Lung (tissue), 12 donors: ENCODE results near the gene RPS27A. TPM values are rescaled to one million over a fixed set of nuclear protein-coding genes. Genes with fewer than 3 reads are reported as not detected.
A peak's percentile ranks its signal among the peaks of the same experiment; 100 is the strongest.
"Not testable (repeated sequence)": the region's sequence is repeated elsewhere in the genome, so short reads cannot be mapped to it uniquely, and the experiment has no call there.

Experiments
- ATAC-seq: fragments of 200-7000 bp; cut with Tn5 transposase; one replicate; pipeline ENCODE4 v1.9.1; 2020; ENCODE audit warnings: moderate number of reproducible peaks; ENCODE audit not compliant: insufficient read depth, low FRiP score
- DNase-seq, 3 donors: peaks; one replicate each; pipeline ENCODE4 v3.0.0-alpha.2; 2013 to 2017
- H3K27ac ChIP-seq, 2 donors: one replicate each; pipeline ENCODE4 v1.5.1; 2013; ENCODE audit warnings: mild to moderate bottlenecking in 2 of 2, moderate library complexity in 2 of 2, control low read depth in 1 of 2, inconsistent platforms in 1 of 2, low read depth in 1 of 2, low read length in 1 of 2
- H3K27me3 ChIP-seq, 3 donors: one replicate each; pipeline ENCODE4 v1.5.1; 2013; ENCODE audit warnings: low read length in 2 of 3; ENCODE audit not compliant: control insufficient read depth in 3 of 3, insufficient read depth in 3 of 3
- H3K36me3 ChIP-seq, 4 donors: one replicate each; pipeline ENCODE4 v1.5.1; 2013; ENCODE audit warnings: low read length in 4 of 4, mild to moderate bottlenecking in 1 of 4, moderate library complexity in 1 of 4; ENCODE audit not compliant: control insufficient read depth in 4 of 4, insufficient read depth in 4 of 4
- H3K4me1 ChIP-seq, 5 donors: one replicate each; pipeline ENCODE4 v1.5.1; 2013; ENCODE audit warnings: low read length in 5 of 5, mild to moderate bottlenecking in 2 of 5, moderate library complexity in 1 of 5; ENCODE audit not compliant: control insufficient read depth in 5 of 5, insufficient read depth in 5 of 5
- H3K4me3 ChIP-seq: one replicate; pipeline ENCODE4 v1.5.1; 2013; ENCODE audit warnings: mild to moderate bottlenecking, control low read depth, moderate library complexity
- H3K9ac ChIP-seq, 2 donors: one replicate each; pipeline ENCODE4 v1.5.1; 2013; ENCODE audit warnings: low read length in 2 of 2, control low read depth in 1 of 2; ENCODE audit not compliant: insufficient read depth in 1 of 2
- H3K9me3 ChIP-seq, 4 donors: one replicate each; pipeline ENCODE4 v1.5.1; 2013; ENCODE audit warnings: low read length in 3 of 4, mild to moderate bottlenecking in 1 of 4, moderate library complexity in 1 of 4; ENCODE audit not compliant: control insufficient read depth in 4 of 4, insufficient read depth in 3 of 4
- WGBS, 2 donors: extraction: QIAGEN DNeasy Blood & Tissue Kit; methylation state at CpG; one replicate each; pipeline ENCODE4 v1.1.7; 2013; 5-methylcytosine and 5-hydroxymethylcytosine counted together
- polyA plus RNA-seq, 2 donors: library from polyadenylated mRNA; stranded (reverse); fragments of 200-250 nt; gene quantifications; one replicate each; pipeline ENCODE4 v1.2.1, GENCODE V29; 2013
- total RNA-seq, 2 donors: library from RNA; depleted of rRNA in 1 of 2; stranded (reverse); fragments of >200 nt in 1 of 2; gene quantifications; one replicate each; pipeline ENCODE4 v1.2.1, GENCODE V29; 2014 to 2021
- TF ChIP-seq, protein P1 (sequence below): IDR thresholded peaks from 2 replicates; pipeline ENCODE4 v1.5.1; 2012; ENCODE audit warnings: mild to moderate bottlenecking; ENCODE audit errors: control extremely low read depth, extremely low read depth
- donor health status: control.
- donor health status: control.
- donor health status: Bipolar disorder and iron deficiency.
- donor health status: healthy.
- donor health status: DM: yes; HTN: yes; CAD: no.

RPS27A gene
- total and polyA plus RNA-seq, 4 donors, result 715 to 1,640 (median 1,397) TPM

DNA sequence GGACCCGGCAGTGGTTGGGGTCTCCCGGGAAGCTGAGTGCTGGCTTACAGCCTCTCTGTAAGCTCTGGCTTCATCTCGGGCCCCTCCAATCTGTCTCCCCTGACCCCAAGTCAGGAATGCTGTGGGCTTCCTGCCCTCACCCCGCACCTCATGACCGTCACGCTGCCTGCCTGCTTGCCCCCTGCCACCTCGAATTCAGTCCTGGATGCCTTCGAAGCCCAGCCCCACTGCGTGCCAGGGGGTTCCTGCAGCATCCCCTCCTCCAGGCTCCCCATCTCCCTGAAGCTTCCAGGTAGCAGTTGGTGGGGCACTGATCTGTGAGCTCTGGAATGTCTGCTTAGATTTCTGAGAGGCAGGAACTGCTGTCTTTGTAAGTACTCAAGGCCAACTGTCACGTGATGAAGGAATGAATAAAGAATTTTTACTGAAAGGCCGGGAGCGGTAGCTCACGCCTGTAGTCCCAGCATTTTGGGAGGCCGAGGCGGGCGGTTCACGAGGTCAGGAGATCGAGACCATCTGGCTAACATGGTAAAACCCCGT is 6.9 kb upstream of the RPS27A start:
- WGBS, 2 donors, result 83 to 86% methylated on average over 19 of the region's 19 CpGs
- no peak overlapping the region for H3K4me3 ChIP-seq
- H3K4me1 ChIP-seq, result peaks cover 0 to 6% (median 3%) of the 10 kb centered on the region in 5 donors
- H3K9ac ChIP-seq, result no peak overlapping the region
- no peaks in the 10 kb centered on the region for H3K27me3 ChIP-seq
- H3K27ac ChIP-seq, result no peak overlapping the region
- peaks cover 0 to 5% (median 0%) of the 10 kb centered on the region in 4 donors for H3K36me3 ChIP-seq
- TF ChIP-seq, protein P1, sequence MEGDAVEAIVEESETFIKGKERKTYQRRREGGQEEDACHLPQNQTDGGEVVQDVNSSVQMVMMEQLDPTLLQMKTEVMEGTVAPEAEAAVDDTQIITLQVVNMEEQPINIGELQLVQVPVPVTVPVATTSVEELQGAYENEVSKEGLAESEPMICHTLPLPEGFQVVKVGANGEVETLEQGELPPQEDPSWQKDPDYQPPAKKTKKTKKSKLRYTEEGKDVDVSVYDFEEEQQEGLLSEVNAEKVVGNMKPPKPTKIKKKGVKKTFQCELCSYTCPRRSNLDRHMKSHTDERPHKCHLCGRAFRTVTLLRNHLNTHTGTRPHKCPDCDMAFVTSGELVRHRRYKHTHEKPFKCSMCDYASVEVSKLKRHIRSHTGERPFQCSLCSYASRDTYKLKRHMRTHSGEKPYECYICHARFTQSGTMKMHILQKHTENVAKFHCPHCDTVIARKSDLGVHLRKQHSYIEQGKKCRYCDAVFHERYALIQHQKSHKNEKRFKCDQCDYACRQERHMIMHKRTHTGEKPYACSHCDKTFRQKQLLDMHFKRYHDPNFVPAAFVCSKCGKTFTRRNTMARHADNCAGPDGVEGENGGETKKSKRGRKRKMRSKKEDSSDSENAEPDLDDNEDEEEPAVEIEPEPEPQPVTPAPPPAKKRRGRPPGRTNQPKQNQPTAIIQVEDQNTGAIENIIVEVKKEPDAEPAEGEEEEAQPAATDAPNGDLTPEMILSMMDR, result no peak
- H3K9me3 ChIP-seq, result no peaks in the 10 kb centered on the region
- ATAC-seq, result no peak
- DNase-seq, result no peak

DNA sequence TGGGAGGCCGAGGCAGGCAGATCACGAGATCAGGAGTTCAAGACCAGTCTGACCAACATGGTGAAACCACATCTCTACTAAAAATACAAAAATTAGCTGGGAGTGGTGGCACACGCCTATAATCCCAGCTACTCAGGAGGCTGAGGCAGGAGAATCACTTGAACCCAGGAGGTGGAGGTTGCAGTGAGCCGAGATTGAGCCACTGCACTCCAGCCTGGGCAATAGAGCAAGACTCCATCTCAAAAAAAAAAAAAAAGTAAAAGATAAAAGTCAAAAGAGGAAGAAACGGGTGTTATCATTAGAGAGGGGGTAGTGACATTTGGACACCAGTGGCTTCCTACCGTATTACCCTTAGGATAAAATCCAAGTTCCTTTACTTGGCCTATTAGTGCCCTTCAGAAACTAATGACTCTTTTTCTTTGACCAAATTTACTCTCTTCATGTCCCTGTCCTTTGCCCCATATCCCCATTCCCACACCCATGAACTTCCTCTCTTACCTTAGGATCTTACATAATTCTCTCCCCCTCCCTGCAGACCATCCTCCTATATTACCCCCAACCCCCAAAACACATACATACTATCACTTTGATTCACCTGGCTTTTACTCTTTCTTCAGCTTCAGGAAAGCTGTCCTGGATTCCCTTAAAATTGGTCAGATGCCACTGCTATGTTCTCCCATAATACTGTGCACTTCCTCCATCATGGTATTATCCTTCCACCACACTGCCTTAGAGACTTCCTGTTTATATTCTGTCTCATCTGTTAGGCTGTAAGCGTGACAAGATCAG is 4.9 kb upstream of the RPS27A start:
- not testable (repeated sequence) for H3K27ac ChIP-seq, H3K27me3 ChIP-seq, H3K4me1 ChIP-seq, H3K9ac ChIP-seq, ATAC-seq, H3K4me3 ChIP-seq, H3K36me3 ChIP-seq, H3K9me3 ChIP-seq
- WGBS, 2 donors, result 66 to 69% methylated on average over 6 to 7 of the region's 7 CpGs
- DNase-seq, result peak in 2 of 3 donors; percentile 19 to 51

DNA sequence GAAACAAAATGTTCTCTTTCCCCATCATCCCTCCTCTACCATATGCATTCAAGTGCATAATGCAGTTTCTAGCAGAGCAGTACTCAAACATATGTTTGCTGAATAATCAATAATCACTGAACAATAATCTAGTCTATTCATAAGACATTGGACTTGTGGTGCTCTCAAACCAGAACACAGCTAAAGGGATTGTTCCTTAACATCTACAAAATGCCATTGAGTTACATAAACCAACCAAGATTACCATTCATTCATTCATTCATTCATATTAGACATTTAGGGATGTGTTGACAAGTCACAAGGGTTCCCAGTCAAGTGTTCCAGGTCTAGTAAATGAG is 4.3 kb upstream of the RPS27A start:
- no peak overlapping the region for H3K4me3 ChIP-seq
- ATAC-seq, result no peak
- H3K27ac ChIP-seq, result peak overlapping the region in 1 of 2 donors; percentile 76

DNA sequence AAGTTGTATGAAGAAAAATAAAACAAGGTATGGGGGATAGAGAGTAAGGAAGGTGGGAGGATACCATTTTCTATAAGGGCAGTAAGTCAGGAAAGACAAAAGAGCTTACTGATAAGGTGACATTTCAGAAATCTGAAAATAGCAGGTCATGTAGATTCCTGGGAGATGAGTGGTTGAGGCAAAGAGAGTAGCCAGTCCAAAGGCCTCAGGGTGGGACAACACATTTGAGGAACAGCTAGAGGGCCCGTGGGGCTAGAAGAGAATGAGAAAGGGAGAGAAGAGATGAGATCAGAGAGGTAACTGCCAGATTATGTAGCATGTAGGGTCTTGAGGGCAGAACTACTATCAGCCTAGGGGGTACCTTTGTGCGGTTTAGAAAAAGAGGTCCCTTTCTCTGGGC is 3.3 kb upstream of the RPS27A start:
- Histone ChIP-seq H3K4me3 (no peak overlapping the region), H3K9me3 (no peaks in the 10 kb centered on the region), H3K27me3 (no peaks in the 10 kb centered on the region), H3K9ac (no peak overlapping the region), H3K4me1 (peaks cover 0 to 15% (median 8%) of the 10 kb centered on the region in 5 donors), H3K27ac (peak overlapping the region in 1 of 2 donors; percentile 52), H3K36me3 (peaks cover under 1 to 10% (median 3%) of the 10 kb centered on the region in 4 donors)
- no peak for ATAC-seq
- TF ChIP-seq, protein P1, result no peak
- WGBS, 2 donors, result 96 to 100% methylated on average over 2 of the region's 2 CpGs
- no peak for DNase-seq

More for the DNA sequence above, 4.3 kb upstream of the RPS27A start:
- peaks cover 0 to 5% (median 0%) of the 10 kb centered on the region in 4 donors for H3K36me3 ChIP-seq
- H3K27me3 ChIP-seq, result no peaks in the 10 kb centered on the region
- no peak overlapping the region for H3K9ac ChIP-seq
- no peak for DNase-seq
- peaks cover 0 to 6% (median 0%) of the 10 kb centered on the region in 5 donors for H3K4me1 ChIP-seq
- H3K9me3 ChIP-seq, result no peaks in the 10 kb centered on the region
- TF ChIP-seq, protein P1, result no peak
